ENCODE data around the gene SFR1.

GRCh38 chr10:104085801-104086400 lies 36.1 kb upstream of the SFR1 start, which contains the start of gene COL17A1:
- TF ChIP-seq CTCF (IDR thresholded peaks at IDR 0.05; ENCODE audit: low read length): no peak
- no peak for TF ChIP-seq EZH2 (optimal IDR thresholded peaks at IDR 0.05; ENCODE audit: low read depth, low read length)
- no peak for TF ChIP-seq EZH2phosphoT487 (IDR thresholded peaks at IDR 0.05; ENCODE audit: low read length)

Data from MM.1S (cell line).